Astrocyte (in vitro differentiated cells and primary cell): Measurements from ENCODE around the gene SKIL. TPM values are rescaled to one million over a fixed set of nuclear protein-coding genes. Genes with fewer than 3 reads are reported as not detected.

ENCODE experiments used
- DNase-seq: peaks from one replicate; pipeline ENCODE4 v3.0.0-alpha.2; 2010; ENCODE audit warnings: low read depth
- FAIRE-seq: peaks from 2 replicates; lab custom pipeline; 2011; peaks lifted over from hg19 to GRCh38; lab: Jason Lieb, UNC
- H2AFZ ChIP-seq: 2 replicates; pipeline ENCODE4 v1.6.0; 2012; ENCODE audit warnings: low read depth, low read length, inconsistent platforms
- H3K27ac ChIP-seq: 2 replicates; pipeline ENCODE4 v1.5.1; 2011; ENCODE audit warnings: low read depth, low read length, inconsistent platforms
- H3K27me3 ChIP-seq: 2 replicates; pipeline ENCODE4 v1.6.0; 2011; ENCODE audit warnings: low read length, inconsistent platforms; ENCODE audit not compliant: insufficient read depth
- H3K36me3 ChIP-seq: 2 replicates; pipeline ENCODE4 v1.5.1; 2011; ENCODE audit warnings: low read length, inconsistent platforms; ENCODE audit not compliant: insufficient read depth
- H3K4me1 ChIP-seq: 2 replicates; pipeline ENCODE4 v1.5.1; 2011; ENCODE audit warnings: low read length, inconsistent platforms; ENCODE audit not compliant: insufficient read depth
- H3K4me2 ChIP-seq: 2 replicates; pipeline ENCODE4 v1.6.0; 2012; ENCODE audit warnings: low read length, inconsistent platforms
- H3K4me3 ChIP-seq: 2 replicates; pipeline ENCODE4 v1.5.1; 2011; ENCODE audit warnings: low read depth, mild to moderate bottlenecking, low read length, inconsistent platforms; ENCODE audit not compliant: insufficient read depth
- H3K79me2 ChIP-seq: 2 replicates; pipeline ENCODE4 v1.6.0; 2012; ENCODE audit warnings: mild to moderate bottlenecking, low read length, inconsistent platforms; ENCODE audit not compliant: insufficient read depth
- H3K9ac ChIP-seq: 2 replicates; pipeline ENCODE4 v1.6.0; 2012; ENCODE audit warnings: mild to moderate bottlenecking, low read length, inconsistent platforms
- H3K9me3 ChIP-seq: 2 replicates; pipeline ENCODE4 v1.5.1; 2012; ENCODE audit warnings: low read depth, mild to moderate bottlenecking, low read length, inconsistent platforms; ENCODE audit not compliant: insufficient read depth
- H4K20me1 ChIP-seq: 2 replicates; pipeline ENCODE4 v1.6.0; 2012; ENCODE audit warnings: low read length, inconsistent platforms; ENCODE audit not compliant: insufficient read depth
- H3K27ac Mint-ChIP-seq: one replicate; pipeline ENCODE4 v1.8.0; 2021; ENCODE audit warnings: mild to moderate bottlenecking, mixed read lengths; ENCODE audit not compliant: unreplicated experiment
- H3K27me3 Mint-ChIP-seq: one replicate; pipeline ENCODE4 v1.8.0; 2021; ENCODE audit warnings: low read depth, mixed read lengths; ENCODE audit not compliant: unreplicated experiment
- H3K36me3 Mint-ChIP-seq: one replicate; pipeline ENCODE4 v1.8.0; 2021; ENCODE audit warnings: low read depth, mixed read lengths; ENCODE audit not compliant: unreplicated experiment
- H3K4me1 Mint-ChIP-seq: one replicate; pipeline ENCODE4 v1.8.0; 2021; ENCODE audit warnings: low read depth, mixed read lengths; ENCODE audit not compliant: unreplicated experiment
- H3K4me3 Mint-ChIP-seq: one replicate; pipeline ENCODE4 v1.8.0; 2021; ENCODE audit warnings: mild to moderate bottlenecking, moderate library complexity, mixed read lengths; ENCODE audit not compliant: unreplicated experiment
- H3K9me3 Mint-ChIP-seq: one replicate; pipeline ENCODE4 v1.8.0; 2021; ENCODE audit warnings: mild to moderate bottlenecking, mixed read lengths; ENCODE audit not compliant: unreplicated experiment
- EZH2 ChIP-seq: IDR thresholded peaks from 2 replicates; pipeline ENCODE4 v1.6.1; 2012; ENCODE audit warnings: mild to moderate bottlenecking, low read length, inconsistent platforms; ENCODE audit not compliant: insufficient read depth
- total RNA-seq: library from RNA; stranded (reverse); gene quantifications from 2 replicates; pipeline ENCODE4 v1.2.1, GENCODE V29; 2021
- TF ChIP-seq, protein P1 (sequence below): IDR thresholded peaks from 2 replicates; pipeline ENCODE4 v1.5.1; 2011; ENCODE audit warnings: low read depth, mild to moderate bottlenecking, inconsistent platforms, low read length, moderate library complexity; ENCODE audit not compliant: insufficient read depth

Gene SKIL
- total RNA-seq, 1 donor from 2014 or later, result 156 TPM

GRCh38 chr3:170410428-170411029 is 53.0 kb downstream of the SKIL start:
- Histone ChIP-seq H3K4me3 (no peak overlapping the region), H3K4me2 (no peak overlapping the region), H3K27me3 (no peaks in the 10 kb centered on the region), H3K4me1 (peaks cover 9% of the 10 kb centered on the region), H3K36me3 (no peaks in the 10 kb centered on the region), H3K9me3 (no peaks in the 10 kb centered on the region), H3K79me2 (no peaks in the 10 kb centered on the region), H3K9ac (no peak overlapping the region), H3K27ac (no peak overlapping the region), H4K20me1 (no peaks in the 10 kb centered on the region), H2AFZ (no peak overlapping the region)
- no peak overlapping the region for H3K27ac Mint-ChIP-seq
- no peaks in the 10 kb centered on the region for H3K9me3 Mint-ChIP-seq
- H3K36me3 Mint-ChIP-seq, result peaks cover 6% of the 10 kb centered on the region
- no peak overlapping the region for H3K4me3 Mint-ChIP-seq
- FAIRE-seq, result no peak
- no peak for DNase-seq
- TF ChIP-seq, protein P1, sequence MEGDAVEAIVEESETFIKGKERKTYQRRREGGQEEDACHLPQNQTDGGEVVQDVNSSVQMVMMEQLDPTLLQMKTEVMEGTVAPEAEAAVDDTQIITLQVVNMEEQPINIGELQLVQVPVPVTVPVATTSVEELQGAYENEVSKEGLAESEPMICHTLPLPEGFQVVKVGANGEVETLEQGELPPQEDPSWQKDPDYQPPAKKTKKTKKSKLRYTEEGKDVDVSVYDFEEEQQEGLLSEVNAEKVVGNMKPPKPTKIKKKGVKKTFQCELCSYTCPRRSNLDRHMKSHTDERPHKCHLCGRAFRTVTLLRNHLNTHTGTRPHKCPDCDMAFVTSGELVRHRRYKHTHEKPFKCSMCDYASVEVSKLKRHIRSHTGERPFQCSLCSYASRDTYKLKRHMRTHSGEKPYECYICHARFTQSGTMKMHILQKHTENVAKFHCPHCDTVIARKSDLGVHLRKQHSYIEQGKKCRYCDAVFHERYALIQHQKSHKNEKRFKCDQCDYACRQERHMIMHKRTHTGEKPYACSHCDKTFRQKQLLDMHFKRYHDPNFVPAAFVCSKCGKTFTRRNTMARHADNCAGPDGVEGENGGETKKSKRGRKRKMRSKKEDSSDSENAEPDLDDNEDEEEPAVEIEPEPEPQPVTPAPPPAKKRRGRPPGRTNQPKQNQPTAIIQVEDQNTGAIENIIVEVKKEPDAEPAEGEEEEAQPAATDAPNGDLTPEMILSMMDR, result peak; percentile 55
- TF ChIP-seq EZH2, result no peak
- peaks cover 2% of the 10 kb centered on the region for H3K27me3 Mint-ChIP-seq
- peaks cover 5% of the 10 kb centered on the region for H3K4me1 Mint-ChIP-seq

GRCh38 chr3:170413291-170413690 is 55.8 kb downstream of the SKIL start:
- Mint-ChIP-seq H3K27me3 (peaks cover 22% of the 10 kb centered on the region), H3K27ac (no peak overlapping the region), H3K4me3 (no peak overlapping the region), H3K36me3 (peaks cover 14% of the 10 kb centered on the region), H3K9me3 (peaks cover 4% of the 10 kb centered on the region), H3K4me1 (peaks cover 5% of the 10 kb centered on the region)
- no peak overlapping the region for H3K9ac ChIP-seq
- H3K27ac ChIP-seq, result no peak overlapping the region
- no peak for TF ChIP-seq EZH2
- TF ChIP-seq, protein P1, result no peak
- H2AFZ ChIP-seq, result no peak overlapping the region
- DNase-seq, result no peak
- no peak overlapping the region for H3K4me3 ChIP-seq
- H3K4me2 ChIP-seq, result no peak overlapping the region
- H3K36me3 ChIP-seq, result no peaks in the 10 kb centered on the region
- no peaks in the 10 kb centered on the region for H3K9me3 ChIP-seq
- no peaks in the 10 kb centered on the region for H4K20me1 ChIP-seq
- H3K79me2 ChIP-seq, result no peaks in the 10 kb centered on the region
- FAIRE-seq, result no peak
- H3K4me1 ChIP-seq, result peaks cover 9% of the 10 kb centered on the region
- no peaks in the 10 kb centered on the region for H3K27me3 ChIP-seq

- Histone ChIP-seq H3K27ac (peak overlapping the region; percentile 40), H3K79me2 (peaks cover 2% of the 10 kb centered on the region), H3K9me3 (no peaks in the 10 kb centered on the region), H2AFZ (peak overlapping the region; percentile 62), H3K4me3 (no peak overlapping the region), H3K27me3 (no peaks in the 10 kb centered on the region), H3K9ac (no peak overlapping the region), H3K4me1 (peaks cover 15% of the 10 kb centered on the region), H4K20me1 (no peaks in the 10 kb centered on the region), H3K36me3 (no peaks in the 10 kb centered on the region), H3K4me2 (peak overlapping the region; percentile 45)
- TF ChIP-seq, protein P1, result peak; percentile 100
- no peak for TF ChIP-seq EZH2
- Mint-ChIP-seq H3K27ac (peak overlapping the region; percentile 58), H3K4me3 (no peak overlapping the region), H3K4me1 (peaks cover 5% of the 10 kb centered on the region), H3K27me3 (peaks cover 27% of the 10 kb centered on the region), H3K36me3 (peaks cover 15% of the 10 kb centered on the region), H3K9me3 (peaks cover 6% of the 10 kb centered on the region)
- DNase-seq (peak; percentile 85), FAIRE-seq (peak; percentile 64)
These were observed 56.7 kb downstream of the SKIL start for GRCh38 chr3:170414202-170414663.
